Nephron progenitor cell (in vitro differentiated cells): ENCODE results near the gene EMC9.

ENCODE experiments used
- DNase-seq: peaks from one replicate; pipeline ENCODE4 v3.0.0; 2021
- H3K27ac Mint-ChIP-seq: 2 replicates; pipeline ENCODE4 v1.8.0; 2021; ENCODE audit warnings: mild to moderate bottlenecking, moderate library complexity, mixed read lengths
- H3K27me3 Mint-ChIP-seq: 2 replicates; pipeline ENCODE4 v1.8.0; 2021; ENCODE audit warnings: mild to moderate bottlenecking, low read depth, mixed read lengths; ENCODE audit not compliant: poor library complexity
- H3K36me3 Mint-ChIP-seq: 2 replicates; pipeline ENCODE4 v1.8.0; 2021; ENCODE audit warnings: low read depth, mixed read lengths
- H3K4me1 Mint-ChIP-seq: 2 replicates; pipeline ENCODE4 v1.8.0; 2021; ENCODE audit warnings: mixed read lengths
- H3K4me3 Mint-ChIP-seq: 2 replicates; pipeline ENCODE4 v1.8.0; 2021; ENCODE audit warnings: mild to moderate bottlenecking, moderate library complexity, mixed read lengths
- H3K9me3 Mint-ChIP-seq: 2 replicates; pipeline ENCODE4 v1.8.0; 2021; ENCODE audit warnings: mild to moderate bottlenecking, moderate library complexity, mixed read lengths
- CTCF ChIP-seq: fragments of 200-600 bp; sonication (generic); IDR thresholded peaks from 2 replicates; pipeline ENCODE4 v1.5.0; 2021; ENCODE audit warnings: antibody characterized with exemption

Gene EMC9

GRCh38 chr14:24094841-24095270 lies 46.5 kb downstream of the EMC9 start:
- Mint-ChIP-seq H3K36me3 (no peaks in the 10 kb centered on the region), H3K9me3 (no peaks in the 10 kb centered on the region), H3K4me3 (peak overlapping the region; percentile 96), H3K27me3 (peaks cover 12% of the 10 kb centered on the region), H3K4me1 (peaks cover 39% of the 10 kb centered on the region), H3K27ac (peak overlapping the region; percentile 99)
- DNase-seq = peak; percentile 36
- no peak for TF ChIP-seq CTCF

- DNase-seq = peak; percentile 85
- peaks cover 12% of the 10 kb centered on the region for H3K27me3 Mint-ChIP-seq
- no peaks in the 10 kb centered on the region for H3K36me3 Mint-ChIP-seq
- peaks cover 43% of the 10 kb centered on the region for H3K4me1 Mint-ChIP-seq
- no peak for TF ChIP-seq CTCF
- no peaks in the 10 kb centered on the region for H3K9me3 Mint-ChIP-seq
- peak within 1 kb of the TSS; percentile 96 for H3K4me3 Mint-ChIP-seq
- peak within 1 kb of the TSS; percentile 99 for H3K27ac Mint-ChIP-seq
Observed at GRCh38 chr14:24093901-24094840, 47.2 kb downstream of the EMC9 start, which contains the start of gene PCK2. Gene PCK2 (plus strand): TSS chr14:24094311. CDS start chr14:24094406, 95 bp downstream.

GRCh38 chr14:24093207-24093900 lies 48.0 kb downstream of the EMC9 start:
- Mint-ChIP-seq H3K9me3 (no peaks in the 10 kb centered on the region), H3K4me1 (peaks cover 45% of the 10 kb centered on the region), H3K36me3 (no peaks in the 10 kb centered on the region), H3K4me3 (peak overlapping the region; percentile 96), H3K27me3 (peaks cover 12% of the 10 kb centered on the region), H3K27ac (peak overlapping the region; percentile 93)
- TF ChIP-seq CTCF = no peak
- DNase-seq = no peak

GRCh38 chr14:24092505-24093206 lies 48.7 kb downstream of the EMC9 start:
- Mint-ChIP-seq H3K9me3 (no peaks in the 10 kb centered on the region), H3K36me3 (no peaks in the 10 kb centered on the region), H3K27ac (no peak overlapping the region), H3K4me3 (peak overlapping the region; percentile 96), H3K4me1 (peaks cover 48% of the 10 kb centered on the region), H3K27me3 (peaks cover 12% of the 10 kb centered on the region)
- no peak for TF ChIP-seq CTCF
- DNase-seq = no peak

- DNase-seq = no peak
- H3K27me3 Mint-ChIP-seq = peaks cover 12% of the 10 kb centered on the region
- H3K36me3 Mint-ChIP-seq = no peaks in the 10 kb centered on the region
- H3K4me1 Mint-ChIP-seq = peaks cover 49% of the 10 kb centered on the region
- H3K4me3 Mint-ChIP-seq = peak overlapping the region; percentile 96
- no peaks in the 10 kb centered on the region for H3K9me3 Mint-ChIP-seq
- no peak for TF ChIP-seq CTCF
- no peak overlapping the region for H3K27ac Mint-ChIP-seq
Observed at GRCh38 chr14:24092110-24092504, 49.3 kb downstream of the EMC9 start.
